H1 (cell line): ENCODE measurements around the gene GAS2. TPM values are rescaled to one million over a fixed set of nuclear protein-coding genes. Genes with fewer than 3 reads are reported as not detected.

Source experiments
- CEBPB ChIP-seq: IDR thresholded peaks from 2 replicates; pipeline ENCODE4 v1.6.1; 2012; ENCODE audit warnings: low read depth, low read length
- KDM1A ChIP-seq: fragments of 200-600, 300-600 bp; sonication (generic); IDR thresholded peaks from 2 replicates; pipeline ENCODE4 v1.7.1; 2016; ENCODE audit warnings: mild to moderate bottlenecking, low read length, borderline replicate concordance
- KDM5A ChIP-seq: fragments of 200-600 bp; IDR thresholded peaks from 2 replicates; pipeline ENCODE4 v1.7.1; 2012; ENCODE audit warnings: mild to moderate bottlenecking, low read length, inconsistent platforms, mixed read lengths
- RNF2 ChIP-seq: fragments of 200-900, 300-1000 bp; sonication (generic); IDR thresholded peaks from 2 replicates; pipeline ENCODE4 v1.7.1; 2016; ENCODE audit warnings: borderline replicate concordance, low read depth, mild to moderate bottlenecking, antibody characterized with exemption, low read length; ENCODE audit not compliant: poor library complexity, severe bottlenecking; ENCODE audit errors: missing control alignments
- polyA plus RNA-seq, 7 experiments: library from polyadenylated mRNA; depleted of rRNA in 3 of 7; stranded (reverse) in 5 of 7; unstranded in 2 of 7; fragments of >200 nt in 5 of 7; fragments of 200-250 nt in 2 of 7; gene quantifications; 1 replicate in 5 of 7; 2 replicates in 1 of 7; 4 replicates in 1 of 7; pipeline versions ENCODE4 v1.2.1 to v1.2.3, GENCODE V29; 2011 to 2013; ENCODE audit warnings: missing spikeins in 2 of 7, mixed read lengths in 2 of 7
- total RNA-seq: library from RNA; stranded (reverse); fragmentation: NEBNext Ultra II Directional; extraction: Animal tissue kit (Norgen Biotek cat#: 25700); gene quantifications from 2 replicates; pipeline ENCODE4 v1.2.1, GENCODE V29; 2021
- TF ChIP-seq, protein P1 (sequence below), 3 experiments: IDR thresholded peaks; 1 replicate in 2 of 3; 2 replicates in 1 of 3; pipeline versions ENCODE4 v1.5.1 to v1.6.1; 2011; ENCODE audit warnings: low read length in 3 of 3, mild to moderate bottlenecking in 3 of 3, inconsistent platforms in 2 of 3, low read depth in 1 of 3, moderate library complexity in 1 of 3; ENCODE audit not compliant: insufficient read depth in 1 of 3; ENCODE audit errors: control extremely low read depth in 1 of 3

Gene GAS2
- total and polyA plus RNA-seq, 2 of the 8 experiments (the other 6 are each of a cell fraction or from before 2014, with no cell fraction given), result 0.70 to 1.7 TPM

DNA sequence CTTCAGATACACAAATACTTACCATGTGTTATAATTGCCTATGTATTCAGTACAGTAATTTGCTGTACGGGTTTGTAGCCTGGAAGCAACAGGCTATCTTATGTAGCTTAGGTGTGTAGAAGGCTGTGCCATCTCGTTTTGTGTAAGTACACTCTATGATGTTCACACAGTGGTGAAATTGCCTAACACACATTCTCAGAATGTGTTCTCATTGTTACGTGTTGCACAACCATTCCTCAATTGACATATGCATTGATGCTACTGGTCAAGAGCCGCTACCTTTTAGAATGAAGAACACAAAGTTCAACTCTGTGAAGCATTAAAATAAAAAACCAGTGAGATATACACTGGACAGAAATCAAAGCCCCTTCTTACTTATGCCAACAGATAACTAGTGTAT, 136.4 kb downstream of the GAS2 start (continued):
- TF ChIP-seq, protein P1, sequence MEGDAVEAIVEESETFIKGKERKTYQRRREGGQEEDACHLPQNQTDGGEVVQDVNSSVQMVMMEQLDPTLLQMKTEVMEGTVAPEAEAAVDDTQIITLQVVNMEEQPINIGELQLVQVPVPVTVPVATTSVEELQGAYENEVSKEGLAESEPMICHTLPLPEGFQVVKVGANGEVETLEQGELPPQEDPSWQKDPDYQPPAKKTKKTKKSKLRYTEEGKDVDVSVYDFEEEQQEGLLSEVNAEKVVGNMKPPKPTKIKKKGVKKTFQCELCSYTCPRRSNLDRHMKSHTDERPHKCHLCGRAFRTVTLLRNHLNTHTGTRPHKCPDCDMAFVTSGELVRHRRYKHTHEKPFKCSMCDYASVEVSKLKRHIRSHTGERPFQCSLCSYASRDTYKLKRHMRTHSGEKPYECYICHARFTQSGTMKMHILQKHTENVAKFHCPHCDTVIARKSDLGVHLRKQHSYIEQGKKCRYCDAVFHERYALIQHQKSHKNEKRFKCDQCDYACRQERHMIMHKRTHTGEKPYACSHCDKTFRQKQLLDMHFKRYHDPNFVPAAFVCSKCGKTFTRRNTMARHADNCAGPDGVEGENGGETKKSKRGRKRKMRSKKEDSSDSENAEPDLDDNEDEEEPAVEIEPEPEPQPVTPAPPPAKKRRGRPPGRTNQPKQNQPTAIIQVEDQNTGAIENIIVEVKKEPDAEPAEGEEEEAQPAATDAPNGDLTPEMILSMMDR (IDR thresholded peaks at IDR 0.05; ENCODE audit: control extremely low read depth in 1 of 3, insufficient read depth in 1 of 3, low read depth in 1 of 3, low read length in 3 of 3), result no peak
- TF ChIP-seq KDM1A, result no peak
- no peak for TF ChIP-seq CEBPB
- no peak for TF ChIP-seq KDM5A
- no peak for TF ChIP-seq RNF2
